ENCODE measurements around the gene PYDC1.

GRCh38 chr16:31193874-31194273, 23.1 kb downstream of the PYDC1 start:
- TF ChIP-seq CTCF (IDR thresholded peaks at IDR 0.05) (no peak), POLR2AphosphoS5 (IDR thresholded peaks at IDR 0.05) (no peak)

Measured in suprapubic skin (tissue), 3 donors.